BLaER1 treated with 17β-estradiol and CSF1 and Interleukin-3, amounts not matched to agents 10 nM and 100 nM (cell line): Measurements from ENCODE around the gene SGCG.
"Not testable (repeated sequence)": the region's sequence is repeated elsewhere in the genome, so short reads cannot be mapped to it uniquely, and the experiment has no call there.

Experiments used
- H3K27ac ChIP-seq, 11 experiments: shearing (Covaris generic); formaldehyde crosslinking; 2 replicates each; pipeline ENCODE4 v1.8.1; 2022
- H3K27me3 ChIP-seq, 11 experiments: shearing (Covaris generic); formaldehyde crosslinking; 2 replicates each; pipeline ENCODE4 v1.8.1; 2022
- H3K36me3 ChIP-seq, 11 experiments: shearing (Covaris generic); formaldehyde crosslinking; 2 replicates each; pipeline ENCODE4 v1.8.1; 2022
- H3K4me1 ChIP-seq, 10 experiments: shearing (Covaris generic); formaldehyde crosslinking; 2 replicates each; pipeline ENCODE4 v1.8.1; 2022
- H3K4me2 ChIP-seq, 11 experiments: shearing (Covaris generic); formaldehyde crosslinking; 2 replicates each; pipeline ENCODE4 v1.8.1; 2022
- H3K4me3 ChIP-seq, 10 experiments: shearing (Covaris generic); formaldehyde crosslinking; 2 replicates each; pipeline ENCODE4 v1.8.1; 2022
- H3K9ac ChIP-seq, 11 experiments: shearing (Covaris generic); formaldehyde crosslinking; 2 replicates each; pipeline ENCODE4 v1.8.1; 2022
- H3K9me3 ChIP-seq, 11 experiments: shearing (Covaris generic); formaldehyde crosslinking; replicated peaks in 1 of 11; 2 replicates each; pipeline ENCODE4 v1.8.1; 2022
- H4K20me1 ChIP-seq, 11 experiments: shearing (Covaris generic); formaldehyde crosslinking; 2 replicates each; pipeline ENCODE4 v1.8.1; 2022
- Cebpa-rat ChIP-seq, 11 experiments: shearing (Covaris generic); IDR thresholded peaks; 2 replicates each; pipeline ENCODE4 v1.8.1; 2022

The SGCG gene

DNA sequence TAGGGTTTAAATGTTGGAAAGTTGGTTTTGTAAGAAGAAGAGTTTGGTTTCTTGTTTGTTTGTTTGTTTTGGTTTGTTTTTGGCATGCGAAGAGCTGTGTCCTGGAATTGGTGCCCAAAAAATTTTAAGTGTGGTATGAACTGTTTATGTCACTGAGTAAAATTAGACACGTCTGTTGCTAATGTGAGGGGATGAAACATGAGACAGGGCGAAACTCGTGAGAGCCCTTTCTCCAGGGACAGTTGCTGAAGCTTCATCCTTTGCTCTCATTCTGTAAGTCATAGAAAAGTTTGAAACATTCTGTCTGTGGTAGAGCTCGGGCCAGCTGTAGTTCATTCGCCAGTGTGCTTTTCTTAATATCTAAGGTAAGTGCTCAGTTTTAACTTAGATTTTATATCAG, at the start of gene SGCG:
Gene SGCG, plus strand, starts transcription at position 269 of the 400 bp plus-strand sequence. CDS start 22,716 bp downstream, outside the sequence.
- Histone ChIP-seq H3K4me1 (peaks cover 0 to 7% (median 0%) of the 10 kb centered on the region in 10 experiments; a peak in 3 of 20 replicates), H3K27ac (no peak within 1 kb of the TSS), H3K9ac (no peak within 1 kb of the TSS), H3K36me3 (no peaks in the 10 kb centered on the region), H3K4me2 (no peak within 1 kb of the TSS), H3K9me3 (no peaks in the 10 kb centered on the region; a peak in 1 of 22 replicates), H3K27me3 (no peaks in the 10 kb centered on the region), H4K20me1 (no peaks in the 10 kb centered on the region), H3K4me3 (no peak within 1 kb of the TSS)
- no peak for TF ChIP-seq Cebpa-rat (IDR thresholded peaks at IDR 0.05)

GRCh38 chr13:23134542-23134941, 46.2 kb upstream of the SGCG start:
- Histone ChIP-seq H3K4me2 (no peak overlapping the region), H3K27ac (no peak overlapping the region), H3K9ac (no peak overlapping the region), H3K27me3 (no peaks in the 10 kb centered on the region), H4K20me1 (no peaks in the 10 kb centered on the region), H3K36me3 (no peaks in the 10 kb centered on the region), H3K4me3 (no peak overlapping the region), H3K4me1 (peaks cover 0 to 27% (median under 1%) of the 10 kb centered on the region in 10 experiments; a peak in 11 of 20 replicates), H3K9me3 (no peaks in the 10 kb centered on the region)
- no peak for TF ChIP-seq Cebpa-rat (IDR thresholded peaks at IDR 0.05)

- Histone ChIP-seq H3K4me1 (peaks cover 0 to 37% (median 11%) of the 10 kb centered on the region in 10 experiments; a peak in 13 of 20 replicates), H3K9ac (no peak overlapping the region), H4K20me1 (no peaks in the 10 kb centered on the region), H3K9me3 (peaks cover 7 to 20% (median 13%) of the 10 kb centered on the region in 11 experiments; a peak in 20 of 22 replicates), H3K4me3 (no peak overlapping the region), H3K27ac (no peak overlapping the region), H3K4me2 (no peak overlapping the region), H3K36me3 (peaks cover 0 to 3% (median 0%) of the 10 kb centered on the region in 11 experiments; a peak in 1 of 22 replicates), H3K27me3 (no peaks in the 10 kb centered on the region)
- no peak for TF ChIP-seq Cebpa-rat (IDR thresholded peaks at IDR 0.05)
Observed at GRCh38 chr13:23140492-23140891, 40.3 kb upstream of the SGCG start.

DNA sequence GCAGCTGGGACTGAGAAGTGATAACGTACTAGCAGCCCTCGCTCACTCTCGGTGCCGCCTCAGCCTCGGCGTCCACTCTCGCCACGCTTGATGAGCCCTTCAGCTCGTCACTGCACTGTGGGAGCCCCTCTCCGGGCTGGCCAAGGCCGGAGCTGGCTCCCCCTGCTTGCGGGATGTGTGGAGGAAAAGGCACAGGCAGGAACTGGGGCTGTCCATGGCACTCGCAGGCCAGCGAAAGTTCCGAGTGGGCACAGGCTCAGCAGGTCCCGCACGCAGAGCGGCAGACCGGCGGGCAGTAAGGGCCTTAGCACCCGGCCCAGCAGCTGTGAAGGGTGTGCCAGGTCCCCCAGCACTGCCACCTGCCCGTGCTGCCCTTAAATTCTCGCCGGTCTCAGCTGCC, 38.8 kb upstream of the SGCG start:
- H3K4me2 ChIP-seq: no peak overlapping the region
- no peak for TF ChIP-seq Cebpa-rat (IDR thresholded peaks at IDR 0.05)
- H3K27me3 ChIP-seq: no peaks in the 10 kb centered on the region
- H3K9me3 ChIP-seq: peaks cover 7 to 20% (median 13%) of the 10 kb centered on the region in 11 experiments; a peak in 20 of 22 replicates
- H3K4me1 ChIP-seq: peaks cover 0 to 39% (median 24%) of the 10 kb centered on the region in 10 experiments; a peak in 18 of 20 replicates
- H3K36me3 ChIP-seq: peaks cover 0 to 3% (median 0%) of the 10 kb centered on the region in 11 experiments; a peak in 1 of 22 replicates
- no peaks in the 10 kb centered on the region for H4K20me1 ChIP-seq
- H3K27ac ChIP-seq: peak overlapping the region in 2 of 11 experiments; percentile 13 to 22; a peak in 3 of 22 replicates
- H3K9ac ChIP-seq: no peak overlapping the region
- no peak overlapping the region for H3K4me3 ChIP-seq

- H3K9ac ChIP-seq, H4K20me1 ChIP-seq, H3K27me3 ChIP-seq, H3K36me3 ChIP-seq, H3K4me2 ChIP-seq, H3K4me3 ChIP-seq: not testable (repeated sequence)
- Histone ChIP-seq H3K27ac (peak overlapping the region in 1 of 11 experiments; percentile 13; a peak in 1 of 22 replicates), H3K4me1 (peaks cover 0 to 44% (median 30%) of the 10 kb centered on the region in 10 experiments; a peak in 18 of 20 replicates), H3K9me3 (peaks cover 7 to 20% (median 13%) of the 10 kb centered on the region in 11 experiments; a peak in 20 of 22 replicates)
Observed at GRCh38 chr13:23142607-23143006, 38.2 kb upstream of the SGCG start.

DNA sequence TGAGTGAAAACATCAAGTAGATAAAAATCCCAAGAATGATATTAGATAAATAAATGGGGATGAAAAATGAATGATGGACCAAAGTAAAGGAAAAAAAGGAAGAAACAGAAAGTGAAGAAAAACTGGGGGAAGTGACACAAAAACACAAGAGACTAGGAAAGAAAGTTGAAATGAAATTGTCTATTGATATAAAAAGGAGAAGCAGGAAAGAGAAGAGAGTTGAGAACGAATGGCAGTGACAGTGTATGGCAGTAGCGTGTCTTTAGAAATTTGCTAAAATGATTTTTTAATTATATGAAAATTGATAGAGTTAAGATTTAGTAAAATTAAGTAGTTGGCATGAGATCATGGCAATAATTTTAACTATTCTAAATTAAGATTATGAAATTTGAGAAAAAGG, 36.3 kb upstream of the SGCG start:
- peak overlapping the region in 7 of 11 experiments; percentile 39 to 95 (median 89); a peak in 13 of 22 replicates for H3K27ac ChIP-seq
- H3K9ac ChIP-seq: peak overlapping the region in 4 of 11 experiments; percentile 31 to 57 (median 46); a peak in 6 of 22 replicates
- peaks cover 0 to 3% (median 0%) of the 10 kb centered on the region in 11 experiments; a peak in 1 of 22 replicates for H3K36me3 ChIP-seq
- peaks cover 7 to 22% (median 13%) of the 10 kb centered on the region in 11 experiments; a peak in 20 of 22 replicates for H3K9me3 ChIP-seq
- H3K4me3 ChIP-seq: no peak overlapping the region
- H3K27me3 ChIP-seq: no peaks in the 10 kb centered on the region
- no peaks in the 10 kb centered on the region for H4K20me1 ChIP-seq
- peaks cover 0 to 62% (median 43%) of the 10 kb centered on the region in 10 experiments; a peak in 18 of 20 replicates for H3K4me1 ChIP-seq
- H3K4me2 ChIP-seq: peak overlapping the region in 7 of 11 experiments; percentile 9 to 89 (median 77); a peak in 10 of 22 replicates
- TF ChIP-seq Cebpa-rat (IDR thresholded peaks at IDR 0.05): no peak

DNA sequence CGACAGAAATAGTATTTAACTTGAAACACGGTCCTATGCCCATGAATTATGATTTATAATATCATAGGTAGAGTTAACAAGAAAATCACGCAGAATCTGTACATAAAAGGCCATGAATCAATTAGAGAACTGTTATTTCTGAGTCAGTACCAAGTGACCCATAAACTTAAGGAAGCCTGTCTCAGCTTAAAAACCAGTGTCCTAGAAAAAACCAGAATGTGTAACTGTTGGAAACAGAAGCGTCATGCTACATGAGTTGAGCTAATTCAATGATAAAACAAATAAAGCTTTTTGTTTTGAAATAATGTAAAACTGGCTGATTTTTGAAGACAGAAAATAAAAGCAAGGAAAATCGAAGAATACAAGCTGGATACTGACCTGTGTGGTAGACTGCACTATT, 34.8 kb upstream of the SGCG start:
- no peaks in the 10 kb centered on the region for H4K20me1 ChIP-seq
- no peak for TF ChIP-seq Cebpa-rat (IDR thresholded peaks at IDR 0.05)
- H3K4me3 ChIP-seq: no peak overlapping the region
- H3K27me3 ChIP-seq: no peaks in the 10 kb centered on the region
- H3K4me1 ChIP-seq: peaks cover 0 to 75% (median 44%) of the 10 kb centered on the region in 10 experiments; a peak in 18 of 20 replicates
- H3K27ac ChIP-seq: peak overlapping the region; percentile 69 to 95 (median 88)
- peaks cover 0 to 3% (median 0%) of the 10 kb centered on the region in 11 experiments; a peak in 1 of 22 replicates for H3K36me3 ChIP-seq
- peaks cover 7 to 22% (median 13%) of the 10 kb centered on the region in 11 experiments; a peak in 20 of 22 replicates for H3K9me3 ChIP-seq
- H3K9ac ChIP-seq: peak overlapping the region in 10 of 11 experiments; percentile 63 to 80 (median 76); a peak in 17 of 22 replicates
- H3K4me2 ChIP-seq: peak overlapping the region in 10 of 11 experiments; percentile 42 to 89 (median 76); a peak in 18 of 22 replicates

- H3K9ac ChIP-seq: peak overlapping the region in 10 of 11 experiments; percentile 63 to 80 (median 76); a peak in 20 of 22 replicates
- H3K36me3 ChIP-seq: peaks cover 0 to 3% (median 0%) of the 10 kb centered on the region in 11 experiments; a peak in 1 of 22 replicates
- no peaks in the 10 kb centered on the region for H4K20me1 ChIP-seq
- peak in 7 of 11 experiments; percentile 38 to 97 (median 76); a peak in 11 of 22 replicates for TF ChIP-seq Cebpa-rat (IDR thresholded peaks at IDR 0.05)
- H3K4me3 ChIP-seq: peak overlapping the region in 2 of 10 experiments; percentile 29 to 49; a peak in 5 of 20 replicates
- no peaks in the 10 kb centered on the region for H3K27me3 ChIP-seq
- H3K27ac ChIP-seq: peak overlapping the region; percentile 69 to 95 (median 88)
- peak overlapping the region in 10 of 11 experiments; percentile 42 to 89 (median 76); a peak in 20 of 22 replicates for H3K4me2 ChIP-seq
- H3K4me1 ChIP-seq: peaks cover 0 to 75% (median 44%) of the 10 kb centered on the region in 10 experiments; a peak in 18 of 20 replicates
- H3K9me3 ChIP-seq: peaks cover 4 to 23% (median 12%) of the 10 kb centered on the region in 11 experiments; a peak in 20 of 22 replicates
Observed at GRCh38 chr13:23146811-23147625, 33.8 kb upstream of the SGCG start.
